Ishikawa (cell line): ENCODE data around the gene MYH9.

Source experiments
- CEBPB ChIP-seq: IDR thresholded peaks from 2 replicates; pipeline ENCODE4 v1.6.1; 2012
- CREB1 ChIP-seq: IDR thresholded peaks from 2 replicates; pipeline ENCODE4 v1.6.1; 2012; ENCODE audit warnings: low read depth
- EGR1 ChIP-seq: IDR thresholded peaks from 2 replicates; pipeline ENCODE4 v1.6.1; 2012
- EP300 ChIP-seq: IDR thresholded peaks from 2 replicates; pipeline ENCODE4 v1.6.1; 2012; ENCODE audit warnings: borderline replicate concordance
- FOXM1 ChIP-seq: IDR thresholded peaks from 2 replicates; pipeline ENCODE4 v1.6.1; 2012; ENCODE audit warnings: low read depth, borderline replicate concordance
- MAX ChIP-seq: IDR thresholded peaks from 2 replicates; pipeline ENCODE4 v1.6.1; 2012
- NFIC ChIP-seq: IDR thresholded peaks from 2 replicates; pipeline ENCODE4 v1.6.1; 2012
- RAD21 ChIP-seq: IDR thresholded peaks from 2 replicates; pipeline ENCODE4 v1.6.1; 2012; ENCODE audit warnings: low read depth
- REST ChIP-seq: IDR thresholded peaks from 2 replicates; pipeline ENCODE4 v1.6.1; 2012; ENCODE audit warnings: low read depth, mild to moderate bottlenecking
- TAF1 ChIP-seq: IDR thresholded peaks from 2 replicates; pipeline ENCODE4 v1.6.1; 2012; ENCODE audit warnings: low read depth, mild to moderate bottlenecking
- TEAD4 ChIP-seq: IDR thresholded peaks from 2 replicates; pipeline ENCODE4 v1.6.1; 2012
- USF1 ChIP-seq: IDR thresholded peaks from 2 replicates; pipeline ENCODE4 v1.6.1; 2012
- YY1 ChIP-seq: IDR thresholded peaks from 2 replicates; pipeline ENCODE4 v1.6.1; 2012; ENCODE audit warnings: low read depth
- ZBTB7A ChIP-seq: IDR thresholded peaks from 2 replicates; pipeline ENCODE4 v1.6.1; 2012; ENCODE audit warnings: low read depth

- TF ChIP-seq TAF1: no peak
- no peak for TF ChIP-seq EP300
- TF ChIP-seq RAD21: no peak
- TF ChIP-seq TEAD4: no peak
- TF ChIP-seq CEBPB: no peak
- no peak for TF ChIP-seq YY1
- no peak for TF ChIP-seq CREB1
- no peak for TF ChIP-seq EGR1
- no peak for TF ChIP-seq REST
- TF ChIP-seq ZBTB7A: no peak
- TF ChIP-seq MAX: no peak
- TF ChIP-seq NFIC: no peak
- no peak for TF ChIP-seq USF1
- no peak for TF ChIP-seq FOXM1
Measured at GRCh38 chr22:36417281-36417686, 29.5 kb upstream of the MYH9 start.
